Astrocyte (in vitro differentiated cells and primary cell): ENCODE data around the gene FBP2.

Source experiments
- EZH2 ChIP-seq: IDR thresholded peaks from 2 replicates; pipeline ENCODE4 v1.6.1; 2012; ENCODE audit warnings: mild to moderate bottlenecking, low read length, inconsistent platforms; ENCODE audit not compliant: insufficient read depth
- TF ChIP-seq, protein P1 (sequence below): IDR thresholded peaks from 2 replicates; pipeline ENCODE4 v1.5.1; 2011; ENCODE audit warnings: low read depth, mild to moderate bottlenecking, inconsistent platforms, low read length, moderate library complexity; ENCODE audit not compliant: insufficient read depth

DNA sequence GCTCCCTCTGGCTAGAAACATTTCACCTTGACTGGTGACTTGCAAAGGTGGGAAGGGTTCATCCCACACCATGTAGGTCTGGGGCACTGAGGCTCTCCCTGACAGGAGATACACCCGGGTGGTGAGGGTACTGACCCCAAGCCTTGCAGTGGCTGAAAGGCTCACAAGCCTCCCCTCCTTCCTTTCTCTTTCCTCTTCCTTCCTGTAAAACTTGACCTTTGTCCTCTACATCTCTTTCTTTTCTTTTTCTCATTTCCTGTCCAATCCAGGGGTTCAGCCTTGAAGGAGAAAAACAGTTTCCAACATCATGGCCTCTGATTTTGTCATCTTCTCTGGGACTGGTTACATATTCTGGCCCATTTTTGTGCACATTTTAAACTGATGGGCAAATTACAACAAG, 16.6 kb downstream of the FBP2 start:
- TF ChIP-seq, protein P1, sequence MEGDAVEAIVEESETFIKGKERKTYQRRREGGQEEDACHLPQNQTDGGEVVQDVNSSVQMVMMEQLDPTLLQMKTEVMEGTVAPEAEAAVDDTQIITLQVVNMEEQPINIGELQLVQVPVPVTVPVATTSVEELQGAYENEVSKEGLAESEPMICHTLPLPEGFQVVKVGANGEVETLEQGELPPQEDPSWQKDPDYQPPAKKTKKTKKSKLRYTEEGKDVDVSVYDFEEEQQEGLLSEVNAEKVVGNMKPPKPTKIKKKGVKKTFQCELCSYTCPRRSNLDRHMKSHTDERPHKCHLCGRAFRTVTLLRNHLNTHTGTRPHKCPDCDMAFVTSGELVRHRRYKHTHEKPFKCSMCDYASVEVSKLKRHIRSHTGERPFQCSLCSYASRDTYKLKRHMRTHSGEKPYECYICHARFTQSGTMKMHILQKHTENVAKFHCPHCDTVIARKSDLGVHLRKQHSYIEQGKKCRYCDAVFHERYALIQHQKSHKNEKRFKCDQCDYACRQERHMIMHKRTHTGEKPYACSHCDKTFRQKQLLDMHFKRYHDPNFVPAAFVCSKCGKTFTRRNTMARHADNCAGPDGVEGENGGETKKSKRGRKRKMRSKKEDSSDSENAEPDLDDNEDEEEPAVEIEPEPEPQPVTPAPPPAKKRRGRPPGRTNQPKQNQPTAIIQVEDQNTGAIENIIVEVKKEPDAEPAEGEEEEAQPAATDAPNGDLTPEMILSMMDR, result no peak
- TF ChIP-seq EZH2, result no peak
